GM12873 (cell line): ENCODE results near the gene ARL15.

Source experiments
- TF ChIP-seq, protein P1 (sequence below): IDR thresholded peaks from 2 replicates; pipeline ENCODE4 v1.5.1; 2012; ENCODE audit warnings: low read depth, mild to moderate bottlenecking, moderate library complexity, low read length, control low read depth; ENCODE audit not compliant: insufficient read depth; ENCODE audit errors: missing control alignments

Gene ARL15

DNA sequence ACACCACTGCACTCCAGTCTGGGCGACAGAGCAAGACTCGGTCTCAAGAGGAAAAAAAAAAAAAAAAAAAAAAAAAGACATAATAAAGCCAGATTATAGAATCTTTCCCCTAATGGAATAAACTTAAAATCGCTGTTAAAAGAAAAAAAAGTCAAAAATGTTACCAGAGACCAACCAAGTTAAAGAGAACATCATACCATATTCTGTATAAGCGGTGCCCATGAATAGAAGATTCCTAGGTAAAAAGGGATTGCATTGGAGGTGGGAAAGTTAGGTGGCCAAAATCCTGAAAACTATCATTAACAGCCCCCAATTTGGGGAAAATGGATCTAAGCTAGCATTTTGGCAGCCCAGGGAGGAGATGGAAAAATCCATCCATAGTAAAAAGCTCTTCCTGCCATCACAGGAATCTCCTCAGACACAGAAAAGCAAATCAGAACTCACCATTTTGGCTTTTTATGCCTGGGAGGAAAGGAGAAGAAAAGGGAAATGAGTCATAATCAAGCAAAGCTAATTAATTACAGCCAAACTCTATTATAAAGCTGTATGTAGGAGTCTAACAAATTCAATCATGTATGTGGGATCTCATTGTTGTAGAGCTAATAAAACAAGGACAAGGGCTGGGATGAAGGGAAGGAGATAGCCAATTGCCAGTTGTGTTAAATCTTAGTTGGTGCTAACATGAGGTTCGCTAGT is 363.8 kb downstream of the ARL15 start:
- TF ChIP-seq, protein P1, sequence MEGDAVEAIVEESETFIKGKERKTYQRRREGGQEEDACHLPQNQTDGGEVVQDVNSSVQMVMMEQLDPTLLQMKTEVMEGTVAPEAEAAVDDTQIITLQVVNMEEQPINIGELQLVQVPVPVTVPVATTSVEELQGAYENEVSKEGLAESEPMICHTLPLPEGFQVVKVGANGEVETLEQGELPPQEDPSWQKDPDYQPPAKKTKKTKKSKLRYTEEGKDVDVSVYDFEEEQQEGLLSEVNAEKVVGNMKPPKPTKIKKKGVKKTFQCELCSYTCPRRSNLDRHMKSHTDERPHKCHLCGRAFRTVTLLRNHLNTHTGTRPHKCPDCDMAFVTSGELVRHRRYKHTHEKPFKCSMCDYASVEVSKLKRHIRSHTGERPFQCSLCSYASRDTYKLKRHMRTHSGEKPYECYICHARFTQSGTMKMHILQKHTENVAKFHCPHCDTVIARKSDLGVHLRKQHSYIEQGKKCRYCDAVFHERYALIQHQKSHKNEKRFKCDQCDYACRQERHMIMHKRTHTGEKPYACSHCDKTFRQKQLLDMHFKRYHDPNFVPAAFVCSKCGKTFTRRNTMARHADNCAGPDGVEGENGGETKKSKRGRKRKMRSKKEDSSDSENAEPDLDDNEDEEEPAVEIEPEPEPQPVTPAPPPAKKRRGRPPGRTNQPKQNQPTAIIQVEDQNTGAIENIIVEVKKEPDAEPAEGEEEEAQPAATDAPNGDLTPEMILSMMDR = no peak

DNA sequence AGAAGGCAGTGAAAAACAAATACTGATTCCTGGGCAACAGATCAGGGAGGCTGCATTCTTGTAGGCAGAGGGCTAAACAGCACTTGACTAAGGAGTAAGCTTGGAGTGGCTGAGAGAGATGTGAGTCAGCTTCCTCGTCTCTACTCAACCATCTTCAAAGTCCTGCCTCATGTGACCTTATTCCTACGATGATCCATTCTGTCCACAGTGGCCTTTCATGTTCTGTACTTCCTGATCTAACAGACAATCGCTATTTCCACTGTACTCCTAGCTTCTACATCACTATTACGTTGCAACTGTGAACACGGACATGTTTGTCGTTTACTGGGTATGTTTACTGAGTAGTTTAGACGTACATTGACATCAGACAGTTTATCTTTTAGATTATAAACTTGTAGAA is 365.4 kb downstream of the ARL15 start:
- TF ChIP-seq, protein P1 = no peak

DNA sequence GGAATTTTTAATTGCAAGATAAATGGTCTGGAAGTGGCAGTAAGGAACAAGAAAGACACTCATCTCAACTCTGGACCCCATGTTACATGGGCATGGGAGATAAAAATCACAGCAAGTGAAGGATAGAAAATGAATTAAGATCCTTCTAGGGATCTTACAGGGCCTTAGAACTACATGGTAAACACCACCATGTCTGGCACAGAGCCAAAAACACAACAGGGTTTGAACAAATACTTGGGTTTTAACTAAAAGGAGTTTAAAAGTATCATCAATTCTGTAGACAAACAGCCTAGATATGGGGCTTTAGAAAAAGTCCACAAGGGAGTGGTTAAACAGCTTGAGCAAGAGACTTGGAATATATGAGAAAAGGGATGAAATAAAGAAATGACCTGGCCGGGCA is 366.4 kb downstream of the ARL15 start:
- TF ChIP-seq, protein P1 = no peak

DNA sequence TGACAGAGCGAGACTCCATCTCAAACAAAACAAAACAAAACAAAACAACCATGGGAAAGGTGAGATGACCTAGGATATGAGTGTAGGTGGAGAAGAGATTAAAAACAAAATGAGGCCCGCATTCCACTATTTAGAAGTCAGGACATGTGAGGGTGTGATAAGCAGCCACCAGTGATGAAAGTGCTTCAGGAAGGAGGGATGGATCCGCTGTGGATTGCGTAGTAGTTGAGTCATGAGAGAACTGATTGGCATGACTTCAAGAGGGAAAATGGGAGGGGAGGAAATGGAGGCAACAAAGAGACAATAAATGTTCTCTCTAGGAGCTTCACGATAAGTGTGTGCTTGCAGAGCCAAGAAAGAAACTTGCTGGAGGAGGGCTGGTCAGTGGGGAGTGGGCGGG is 367.6 kb downstream of the ARL15 start:
- TF ChIP-seq, protein P1 = no peak

DNA sequence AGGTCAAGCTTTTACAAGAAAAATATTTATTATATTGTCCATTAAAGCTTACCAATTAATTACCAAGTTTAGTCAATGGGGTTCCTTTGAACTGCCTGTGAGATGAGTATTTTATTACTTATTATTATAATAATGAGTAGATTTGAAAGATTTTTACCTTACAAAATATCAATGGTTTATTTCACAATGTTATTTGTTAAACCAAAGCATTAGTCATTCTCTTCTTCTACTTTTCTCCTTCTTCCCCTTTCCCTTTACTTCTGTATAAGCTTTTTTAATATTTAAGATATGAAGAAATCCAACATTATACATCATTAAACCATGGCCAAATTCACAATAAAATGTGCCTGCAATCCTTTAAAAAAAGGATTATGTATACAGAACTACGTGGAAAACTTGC is 369.5 kb downstream of the ARL15 start:
- TF ChIP-seq, protein P1 = no peak

DNA sequence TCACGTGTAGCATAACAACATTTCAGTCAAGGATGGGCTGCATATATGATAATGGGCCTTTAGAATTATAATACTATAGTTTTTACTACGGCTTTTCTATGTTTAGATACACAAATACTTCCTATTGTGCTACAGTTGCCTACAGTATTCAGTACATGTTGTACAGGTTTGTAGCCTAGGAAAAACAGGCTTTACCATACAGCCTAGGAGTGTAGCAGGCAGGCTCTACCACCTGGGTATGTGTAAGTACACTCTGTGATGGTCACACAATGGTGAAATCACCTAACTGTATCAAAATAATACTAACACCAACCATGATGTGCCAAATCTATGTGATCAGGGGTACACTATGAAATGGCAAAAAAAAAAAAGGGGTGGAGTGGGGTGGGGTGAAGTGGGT is 372.9 kb downstream of the ARL15 start:
- TF ChIP-seq, protein P1 = no peak

DNA sequence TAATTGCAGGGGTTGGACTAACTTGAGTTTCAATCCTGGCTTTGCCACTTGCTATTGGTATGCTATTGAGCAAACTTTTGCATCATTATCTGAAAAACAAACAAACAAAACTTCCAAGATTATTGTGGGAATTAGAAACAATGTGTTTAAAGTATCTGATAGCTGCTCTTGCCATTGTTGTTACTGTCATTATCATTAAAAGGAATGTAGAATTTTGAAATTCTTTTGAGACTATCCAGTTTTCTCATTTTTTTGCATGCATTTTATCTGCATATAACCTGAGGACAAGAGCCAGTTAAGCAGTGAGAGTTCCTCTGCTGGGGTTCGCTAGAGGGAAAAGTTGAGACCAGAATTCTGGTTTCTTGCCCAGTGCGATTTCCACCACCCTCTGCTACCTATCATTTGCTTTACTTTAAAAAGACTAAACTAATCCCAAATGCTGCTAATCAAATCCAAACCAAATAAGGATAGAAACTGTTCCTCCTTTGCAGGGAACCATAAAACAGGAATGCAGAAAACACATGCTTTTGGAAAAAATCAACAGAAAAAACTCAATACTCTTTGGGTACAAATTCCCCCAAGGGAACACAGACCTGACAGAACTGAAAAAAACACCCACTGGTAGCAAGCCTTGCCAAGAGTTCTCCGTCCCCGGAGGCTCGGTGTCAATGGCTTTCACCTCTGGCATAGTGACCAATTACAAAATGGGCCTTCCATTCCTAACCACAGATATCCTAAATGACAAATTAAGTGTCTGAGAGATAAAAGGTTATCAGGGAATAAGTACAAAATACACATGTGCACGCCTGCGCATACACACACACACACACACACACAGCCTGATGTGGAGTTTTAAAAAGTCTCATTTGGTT is 373.7 kb downstream of the ARL15 start:
- TF ChIP-seq, protein P1 = no peak
